CD4-positive, alpha-beta T cell treated with Interleukin-2 at 100 ng/mL for 4 hours (primary cell): ENCODE results near the gene PRRG1.
"Not testable (repeated sequence)": the region's sequence is repeated elsewhere in the genome, so short reads cannot be mapped to it uniquely, and the experiment has no call there.

Experiments used
- DNase-seq: peaks from one replicate; pipeline ENCODE4 v3.0.0-alpha.2; 2020; ENCODE audit warnings: low spot score

The PRRG1 gene

DNA sequence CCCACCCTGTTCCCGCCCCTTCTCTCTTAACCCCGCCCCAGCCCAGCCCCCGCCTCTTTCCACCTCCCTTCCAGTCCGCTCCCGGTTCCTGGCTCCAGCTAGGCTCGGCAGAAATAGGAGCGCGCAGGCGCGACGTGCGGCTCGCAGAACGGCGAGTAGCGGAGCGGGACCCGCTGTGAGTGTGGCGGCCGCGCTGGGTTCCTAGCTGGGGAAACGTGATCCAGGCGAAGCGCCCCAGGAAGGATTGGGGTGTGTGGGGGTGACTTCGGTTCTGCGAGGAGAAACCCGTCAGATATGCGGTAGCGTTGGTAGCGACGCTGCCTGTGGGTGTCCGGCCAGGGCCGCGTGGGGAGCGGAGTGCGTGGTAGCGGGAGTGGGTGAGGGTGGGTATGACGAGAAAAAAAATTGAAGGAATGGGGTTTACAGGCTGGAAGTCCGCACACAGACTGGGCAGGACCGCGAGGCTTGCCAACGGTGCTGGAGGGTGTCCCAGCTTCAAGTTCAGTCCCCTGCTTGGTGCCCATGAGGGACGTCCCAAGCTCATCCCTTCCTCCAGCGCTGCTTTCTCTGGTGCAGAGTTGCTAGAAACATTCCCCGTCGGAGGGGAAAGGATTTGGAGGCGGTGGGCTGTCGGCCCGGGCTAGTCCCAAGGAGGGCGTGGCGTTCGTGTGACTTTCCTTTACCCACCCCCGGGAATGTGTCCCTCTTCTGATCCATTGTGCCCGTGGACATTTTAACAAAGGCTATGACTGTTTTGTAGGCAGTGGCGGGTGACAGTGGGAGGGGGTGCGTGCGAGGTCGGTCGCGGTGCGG, at the start of gene PRRG1:
Gene PRRG1 (plus strand): TSS at position 144 of the 813 bp plus-strand sequence. CDS start 56,886 bp downstream, outside the sequence.
- no peak for DNase-seq

DNA sequence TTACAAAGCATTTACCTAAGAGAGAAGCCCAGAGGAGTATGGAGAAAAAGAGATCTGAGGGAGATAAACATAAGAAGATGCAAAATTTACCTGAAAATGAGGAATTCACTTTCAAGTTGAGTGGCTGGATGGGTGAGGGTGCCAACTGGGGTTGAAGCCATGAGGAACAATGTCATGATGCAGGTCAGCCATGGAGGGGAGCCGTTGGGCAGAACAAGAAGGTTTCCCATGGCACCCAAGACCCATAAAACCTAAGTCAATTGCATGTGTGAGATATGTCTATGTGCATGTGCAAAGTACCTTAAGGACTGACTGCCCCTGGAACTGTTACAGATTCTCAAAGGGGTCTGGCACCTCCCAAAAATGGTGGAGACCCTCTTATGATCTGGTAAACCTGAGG, 46.6 kb upstream of the PRRG1 start:
- DNase-seq: no peak

DNA sequence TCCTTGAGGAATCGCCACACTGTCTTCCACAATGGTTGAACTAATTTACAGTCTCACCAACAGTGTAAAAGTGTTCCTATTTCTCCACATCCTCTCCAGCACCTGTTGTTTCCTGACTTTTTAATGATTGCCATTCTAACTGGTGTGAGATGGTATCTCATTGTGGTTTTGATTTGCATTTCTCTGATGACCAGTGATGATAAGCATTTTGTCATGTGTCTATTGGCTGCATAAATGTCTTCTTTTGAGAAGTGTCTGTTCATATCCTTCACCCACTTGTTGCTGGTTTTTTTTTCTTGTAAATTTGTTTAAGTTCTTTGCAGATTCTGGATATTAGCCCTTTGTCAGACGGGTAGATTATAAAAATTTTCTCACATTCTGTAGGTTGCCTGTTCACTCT, 43.9 kb upstream of the PRRG1 start:
- not testable (repeated sequence) for DNase-seq

DNA sequence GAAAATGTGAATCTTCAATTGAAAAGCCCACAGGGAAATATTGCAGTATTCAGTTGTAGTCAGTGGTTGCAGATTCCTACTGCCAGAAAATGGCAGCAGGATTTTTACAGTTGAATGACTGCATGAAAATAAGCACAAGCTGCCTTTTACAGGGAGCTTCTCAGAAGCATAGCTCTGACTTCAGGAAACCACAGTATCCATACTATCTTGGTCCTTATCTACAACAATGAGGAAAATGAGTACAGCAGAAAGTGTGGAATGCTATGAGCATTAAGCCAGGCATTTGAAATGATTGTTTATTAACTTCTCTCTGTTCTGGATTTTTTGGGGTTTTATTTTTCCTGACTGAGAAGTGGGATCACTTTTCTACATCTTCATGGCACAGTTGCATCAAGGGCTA, 34.6 kb upstream of the PRRG1 start:
- no peak for DNase-seq

DNA sequence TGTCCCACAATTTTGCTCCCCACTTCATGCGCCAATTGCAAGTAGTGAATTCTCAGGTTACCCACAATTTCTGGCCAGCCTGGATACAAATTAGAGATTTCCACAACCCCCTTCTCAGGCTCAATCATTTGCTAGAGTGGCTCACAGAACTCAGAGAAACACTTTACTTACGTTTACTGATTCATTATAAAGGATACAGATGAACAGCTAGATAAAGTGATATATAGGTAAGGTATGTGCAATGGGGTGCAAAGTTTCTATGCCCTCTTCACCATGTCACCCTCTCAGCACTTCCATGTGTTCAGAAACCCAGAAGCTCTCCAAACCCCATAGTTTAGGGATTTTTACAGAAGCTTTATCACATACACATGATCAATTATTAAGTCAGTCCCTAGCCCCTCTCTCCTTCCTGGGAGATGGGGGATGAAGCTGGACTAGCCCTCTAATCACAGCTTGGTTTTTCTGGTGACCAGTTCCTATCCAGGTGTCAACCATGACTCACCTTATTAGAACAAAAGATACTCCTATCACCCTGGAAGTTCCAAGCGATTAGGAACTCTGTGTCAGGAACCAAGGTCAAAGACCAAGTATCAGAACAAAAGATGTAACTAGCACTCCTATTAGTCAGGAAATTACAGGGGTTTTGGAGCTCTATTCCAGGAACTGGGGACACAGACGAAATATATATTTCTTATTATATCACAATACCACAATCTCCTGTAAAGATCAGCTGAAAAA, 33.5 kb upstream of the PRRG1 start:
- no peak for DNase-seq

DNA sequence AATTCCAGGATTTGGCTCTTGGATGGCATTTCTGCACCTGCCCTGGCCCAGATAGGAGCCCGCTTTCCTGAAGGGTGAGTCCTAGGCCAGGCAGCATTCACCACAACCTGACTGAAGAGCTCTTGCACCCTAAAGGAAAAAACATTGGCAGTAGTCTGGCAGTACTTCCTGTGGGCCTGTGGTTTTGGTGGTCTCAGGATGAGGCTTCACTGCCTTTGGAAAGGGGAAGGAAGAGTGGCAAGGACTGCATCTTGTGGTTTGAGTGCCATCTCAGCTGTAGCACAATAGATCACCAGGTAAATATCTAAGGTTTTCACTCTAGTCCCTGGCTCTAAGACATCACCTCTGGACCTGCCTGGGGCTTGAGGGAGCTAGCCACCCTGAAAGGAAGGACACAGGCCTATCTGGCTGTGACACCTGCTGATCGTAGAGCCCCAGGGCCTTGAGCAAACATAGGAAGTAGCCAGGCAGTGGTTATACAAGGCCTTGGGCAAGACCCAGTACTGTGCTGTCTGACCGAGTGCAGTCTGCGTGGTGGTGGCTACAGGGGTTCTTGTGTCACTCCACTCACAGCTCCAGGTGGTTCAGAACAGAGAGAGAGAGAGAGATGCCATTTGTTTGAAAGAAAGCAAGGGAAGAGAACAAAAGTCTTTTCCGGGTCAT, 28.5 kb upstream of the PRRG1 start:
- no peak for DNase-seq

DNA sequence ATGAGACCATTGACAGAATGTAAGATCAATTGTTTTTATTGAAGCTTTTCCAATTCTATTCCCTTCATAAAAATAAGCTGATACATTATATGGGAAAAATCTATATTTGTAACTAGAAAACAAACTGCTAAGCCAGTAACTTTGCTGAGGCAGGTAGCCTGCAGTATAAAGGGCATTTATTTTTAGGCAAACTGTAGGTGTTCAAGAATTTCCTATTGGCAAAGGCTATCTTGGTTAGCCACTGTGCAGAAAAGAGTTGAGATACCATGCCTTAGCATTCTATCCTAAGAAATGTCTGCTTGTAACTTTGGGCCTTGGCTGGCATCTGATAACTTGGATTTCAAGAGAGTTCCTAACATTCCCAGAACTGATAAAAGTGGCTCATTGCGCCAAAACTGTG, 18.5 kb upstream of the PRRG1 start:
- no peak for DNase-seq

DNA sequence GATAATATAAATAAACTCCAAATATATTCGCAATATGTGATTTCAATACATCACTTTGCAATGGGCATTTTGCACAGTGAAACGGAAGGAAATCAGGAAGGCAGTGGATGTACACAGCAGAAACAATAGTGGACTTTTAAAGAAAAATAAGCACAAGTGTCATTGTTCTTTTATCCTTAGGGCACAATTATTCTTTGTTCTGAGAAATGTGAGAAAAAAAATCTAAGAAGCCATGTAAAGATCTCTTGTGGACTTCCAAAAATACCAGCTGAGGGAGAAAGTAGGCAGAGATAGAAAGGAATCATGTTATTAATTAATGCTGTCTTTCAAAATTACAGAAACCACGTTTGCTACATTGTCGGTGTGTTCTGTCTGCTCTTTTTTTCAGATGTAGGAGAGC, 17.6 kb upstream of the PRRG1 start:
- no peak for DNase-seq

DNA sequence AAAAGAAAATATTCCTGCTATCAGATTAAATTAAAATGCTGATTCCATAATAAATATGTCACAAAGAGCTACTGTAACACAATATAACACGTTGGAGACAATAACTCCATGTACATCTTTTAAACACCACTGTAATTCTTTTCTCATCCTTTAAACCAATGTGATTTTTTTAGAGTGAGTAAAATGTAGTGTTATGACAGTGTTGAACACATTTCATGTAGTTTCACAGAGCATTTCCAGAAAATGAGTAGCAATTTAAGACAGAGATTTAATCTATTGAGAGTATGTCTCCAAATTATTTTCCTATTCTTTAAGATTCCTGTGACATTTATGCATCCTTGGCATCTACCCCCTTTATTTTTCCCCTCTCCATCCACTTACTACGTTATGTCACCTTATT, 17.1 kb upstream of the PRRG1 start:
- no peak for DNase-seq

DNA sequence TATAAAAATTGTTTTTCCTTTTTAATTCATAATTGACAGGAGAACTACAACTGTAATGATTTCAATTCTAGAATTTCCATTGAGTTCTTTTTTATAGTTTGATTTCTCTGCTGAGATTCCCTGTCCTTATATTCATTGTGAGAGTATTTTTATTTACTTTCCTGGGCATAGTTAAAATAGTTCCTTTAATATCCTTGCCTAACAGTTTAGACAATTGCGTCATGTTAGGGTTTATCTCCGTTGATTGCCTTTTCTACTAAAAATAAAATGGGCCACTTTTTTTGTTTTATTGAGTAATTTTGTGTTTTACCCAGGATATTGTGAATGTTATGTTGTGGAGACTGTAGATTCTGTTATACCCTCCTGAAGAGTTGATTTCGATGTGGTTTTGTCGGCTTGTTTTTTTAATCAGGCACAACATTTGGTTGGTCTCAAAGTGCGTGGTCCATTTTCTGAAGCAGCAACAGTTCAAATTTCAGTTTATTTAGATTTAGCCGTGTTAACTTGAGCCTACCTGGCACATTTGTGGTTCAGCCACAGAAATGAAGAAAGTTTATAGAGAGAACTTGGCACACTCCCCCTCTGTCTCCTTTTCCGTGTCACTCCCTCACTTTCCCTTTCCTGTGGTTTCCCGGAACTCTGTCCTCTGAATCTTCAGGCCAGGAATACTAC, 16.0 kb upstream of the PRRG1 start:
- no peak for DNase-seq

DNA sequence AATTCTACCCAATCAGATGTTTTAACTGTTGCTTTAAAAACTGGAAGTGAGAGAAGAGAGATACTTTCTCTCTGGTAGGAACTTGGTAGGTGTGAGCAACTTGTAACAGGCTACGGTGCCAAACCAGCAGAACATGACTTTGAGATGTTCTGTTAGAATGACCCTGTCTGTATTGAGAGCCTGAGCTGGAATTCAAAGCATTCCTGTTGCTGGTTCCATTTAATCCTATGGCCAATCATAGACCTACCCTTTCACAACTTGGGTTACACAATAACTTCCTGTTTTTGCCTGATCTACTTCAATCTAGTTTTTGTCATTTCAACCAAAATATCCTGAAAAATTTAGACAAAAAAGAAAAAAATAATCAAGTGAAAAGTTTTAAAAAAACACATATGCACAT, 1.7 kb upstream of the PRRG1 start:
- DNase-seq: no peak

DNA sequence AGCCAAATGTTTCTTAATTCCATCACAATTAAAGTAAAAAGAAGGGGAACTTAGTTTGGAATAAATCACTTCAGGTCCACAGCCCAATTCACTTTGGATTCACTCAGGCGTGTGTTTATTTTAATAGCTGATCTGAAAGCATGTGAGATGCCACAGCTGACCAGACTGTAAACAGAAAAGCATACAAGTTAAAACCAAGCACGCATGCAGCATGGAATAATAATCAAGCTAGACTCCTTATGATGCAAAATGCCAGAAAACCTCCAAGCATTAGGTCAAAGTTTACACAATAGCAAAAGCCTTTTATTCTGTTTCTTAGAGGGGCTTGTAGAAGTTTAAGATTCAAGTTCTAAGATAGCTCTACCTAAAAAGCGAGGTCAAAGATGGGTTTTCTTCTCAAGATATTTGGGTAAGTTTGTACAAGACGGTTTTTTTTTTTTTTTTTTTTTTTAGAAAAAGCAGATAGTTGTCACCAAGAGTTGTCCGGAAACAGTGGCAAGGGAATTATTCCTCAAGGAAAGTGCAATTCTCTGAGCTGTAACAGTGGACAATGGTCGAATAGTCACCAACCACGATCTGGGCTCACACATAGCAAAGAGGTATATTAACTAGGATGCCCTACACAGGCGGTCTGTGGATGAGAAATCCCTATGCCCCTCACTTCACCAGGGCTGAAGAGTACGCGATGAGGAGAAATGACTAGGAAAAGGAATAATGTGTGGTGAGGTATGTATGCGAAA, 763 bp upstream of the PRRG1 start:
- no peak for DNase-seq

DNA sequence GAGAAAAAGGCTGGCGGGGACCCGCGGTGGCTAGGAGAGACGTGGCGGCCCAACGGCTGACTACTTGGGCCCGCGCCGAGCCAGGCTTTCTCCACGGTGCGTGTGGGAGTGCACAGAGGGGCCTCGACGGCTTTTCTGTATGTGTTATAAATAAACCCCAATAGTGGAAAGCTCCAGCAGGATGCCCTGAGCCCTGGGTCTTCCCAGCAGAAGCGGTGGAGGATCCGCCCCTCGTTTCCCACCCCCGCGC, 268 bp upstream of the PRRG1 start:
- DNase-seq: no peak

DNA sequence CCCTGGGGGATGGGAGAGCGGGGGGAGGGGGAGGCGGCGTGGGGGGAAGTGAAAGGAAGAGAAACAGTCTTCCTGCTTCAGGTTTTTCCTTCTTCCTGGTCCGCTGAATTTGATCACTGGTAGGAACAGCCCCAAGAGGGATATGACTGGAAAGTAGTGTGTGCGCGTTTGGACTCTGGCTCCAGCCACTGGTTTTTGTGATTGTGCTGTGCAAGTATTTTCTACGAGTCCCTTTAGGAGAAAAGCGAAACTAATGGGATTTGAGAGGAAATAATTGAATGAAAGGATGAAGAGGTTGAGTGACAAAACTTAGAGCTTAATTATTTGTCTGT, 836 bp downstream of the PRRG1 start:
- no peak for DNase-seq

DNA sequence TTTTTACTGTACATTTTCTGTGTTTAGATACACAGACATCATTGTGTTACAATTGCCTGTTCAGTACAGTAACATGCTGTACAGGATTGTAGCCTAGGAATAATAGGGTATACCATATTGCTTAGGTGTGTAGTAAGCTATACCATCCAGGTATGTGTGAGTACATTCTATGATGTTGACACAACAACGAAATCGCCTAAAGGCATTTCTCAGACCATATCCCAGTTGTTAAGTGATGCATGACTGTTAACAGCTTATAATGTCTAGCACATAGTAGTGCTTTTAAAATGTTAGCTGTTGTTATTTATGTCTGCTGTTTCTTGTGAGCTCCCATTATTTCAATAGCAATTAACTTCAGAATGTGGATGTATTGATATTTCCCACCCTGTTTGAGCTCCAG, 4.5 kb downstream of the PRRG1 start:
- no peak for DNase-seq

DNA sequence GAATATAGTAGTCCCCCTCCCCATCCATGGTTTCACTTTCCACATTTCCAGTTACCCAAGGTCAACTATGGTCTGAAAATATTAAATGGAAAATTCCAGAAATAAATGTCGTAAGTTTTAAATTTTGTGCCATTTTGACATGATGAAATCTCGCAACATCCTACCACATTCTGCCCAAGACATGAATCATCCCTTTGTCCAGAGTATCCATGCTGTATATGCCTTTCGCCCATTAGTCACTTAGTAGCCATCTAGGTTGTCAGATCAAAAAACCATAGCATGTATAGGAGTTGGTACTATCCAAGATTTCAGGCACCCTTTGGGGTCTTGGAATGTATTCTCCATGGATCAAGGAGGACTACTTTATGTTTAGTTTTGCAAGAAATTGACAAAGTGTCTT, 8.3 kb downstream of the PRRG1 start:
- no peak for DNase-seq

DNA sequence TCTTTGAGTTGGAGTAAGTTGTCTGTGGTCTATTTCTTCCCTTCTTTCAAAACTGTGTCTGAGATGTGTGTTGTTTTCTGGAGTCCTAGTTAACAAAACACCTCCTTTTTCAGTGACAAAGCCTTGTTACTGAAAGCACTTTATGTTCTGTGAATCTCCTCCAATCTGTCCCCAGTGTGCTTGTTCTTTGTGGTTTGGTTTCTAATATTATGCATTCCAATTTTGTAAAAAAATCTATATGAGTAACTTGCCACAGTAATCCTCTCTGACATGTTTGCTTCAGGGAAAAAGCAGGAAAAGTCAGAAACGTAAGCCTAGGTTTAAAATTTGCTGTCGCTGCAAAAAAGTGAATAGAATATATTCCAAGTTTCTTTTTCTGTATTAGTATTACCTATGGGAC, 12.4 kb downstream of the PRRG1 start:
- DNase-seq: no peak

DNA sequence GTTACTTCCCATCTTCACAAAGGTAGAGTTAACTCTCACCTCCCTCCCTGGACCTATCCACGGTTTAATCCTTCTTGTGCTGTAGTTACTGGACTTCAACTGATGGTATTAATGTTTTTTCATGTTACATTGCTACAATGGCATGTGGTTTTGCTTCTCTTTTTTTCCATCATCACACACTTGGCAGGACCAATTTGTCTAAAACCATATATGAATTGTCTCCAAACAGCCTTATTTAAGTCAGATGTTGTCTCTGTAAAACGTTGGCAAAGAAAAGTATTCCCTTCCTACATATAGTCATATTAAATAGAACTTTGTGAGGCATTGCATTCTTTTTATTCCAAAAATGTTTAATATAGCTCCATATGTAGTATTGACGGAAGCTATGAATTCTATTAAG, 15.5 kb downstream of the PRRG1 start:
- DNase-seq: no peak

DNA sequence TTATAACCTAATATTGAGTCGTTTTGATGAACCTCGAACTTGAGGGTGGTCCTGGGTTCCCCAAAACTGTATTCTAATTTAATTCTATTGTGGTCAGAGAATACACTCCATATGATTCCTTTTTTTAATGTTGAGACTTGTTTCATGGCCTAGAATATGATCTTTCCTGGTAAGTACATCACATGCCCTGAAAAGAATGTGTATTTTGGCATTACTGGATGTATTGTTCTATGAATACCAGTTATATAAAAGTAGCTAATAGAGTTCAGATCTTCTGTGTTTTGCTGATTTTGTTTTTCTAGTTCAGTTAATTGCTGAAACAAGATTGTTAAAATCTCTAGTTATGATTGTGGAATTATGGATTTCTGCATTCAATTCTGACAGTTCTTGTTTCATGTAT, 18.8 kb downstream of the PRRG1 start:
- DNase-seq: no peak

DNA sequence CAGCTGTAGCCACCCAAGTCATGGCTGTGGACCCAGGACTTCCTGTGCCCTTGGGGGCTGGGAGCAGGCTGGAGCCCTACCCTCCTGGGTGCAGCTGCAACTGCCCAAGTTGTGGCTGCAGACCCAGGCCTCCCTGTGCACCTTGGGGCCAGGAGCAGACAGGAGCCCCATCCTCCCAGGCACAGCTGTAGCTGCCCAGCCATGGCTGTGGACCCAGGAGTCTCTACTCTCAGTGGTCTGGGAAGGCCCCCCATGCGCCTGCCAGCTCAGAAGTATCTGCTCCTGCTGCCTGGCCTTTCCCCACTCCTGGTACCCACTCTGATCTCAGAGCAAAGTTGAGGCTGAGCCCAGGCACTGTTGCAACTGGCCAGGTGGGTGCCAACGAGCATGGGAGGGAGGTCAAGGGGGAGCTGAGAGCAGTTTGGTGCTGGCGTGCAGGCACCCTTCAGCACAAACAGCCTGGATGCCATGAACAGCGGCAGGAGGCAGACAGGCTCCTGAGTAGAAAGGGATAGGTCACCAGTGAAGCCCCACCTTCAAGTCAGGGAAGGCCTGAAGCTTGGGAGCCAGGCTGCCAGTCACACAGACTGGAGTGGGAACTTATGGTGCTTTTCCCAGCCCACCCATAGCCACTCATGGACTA, 21.5 kb downstream of the PRRG1 start:
- no peak for DNase-seq

DNA sequence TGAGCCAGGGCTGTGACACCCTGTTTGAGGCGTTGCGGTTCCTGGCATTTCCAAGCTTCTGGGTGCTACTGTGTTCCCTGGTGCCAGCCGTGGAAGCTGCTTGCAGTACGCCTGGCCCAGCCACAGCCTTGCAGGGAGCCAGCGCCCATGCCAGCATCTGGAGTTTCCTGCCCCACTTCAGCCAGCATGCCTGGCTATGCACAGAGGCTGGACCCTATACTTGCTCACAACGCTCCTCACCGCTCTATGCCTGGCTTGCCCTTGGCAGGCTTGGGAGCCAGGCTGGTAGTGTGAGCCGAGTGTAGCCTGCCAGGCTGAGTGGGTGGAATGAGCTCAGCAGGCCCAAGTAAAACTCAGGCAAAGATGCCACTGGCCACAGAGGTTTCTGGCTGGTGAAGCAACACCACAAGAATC, 22.4 kb downstream of the PRRG1 start:
- no peak for DNase-seq

DNA sequence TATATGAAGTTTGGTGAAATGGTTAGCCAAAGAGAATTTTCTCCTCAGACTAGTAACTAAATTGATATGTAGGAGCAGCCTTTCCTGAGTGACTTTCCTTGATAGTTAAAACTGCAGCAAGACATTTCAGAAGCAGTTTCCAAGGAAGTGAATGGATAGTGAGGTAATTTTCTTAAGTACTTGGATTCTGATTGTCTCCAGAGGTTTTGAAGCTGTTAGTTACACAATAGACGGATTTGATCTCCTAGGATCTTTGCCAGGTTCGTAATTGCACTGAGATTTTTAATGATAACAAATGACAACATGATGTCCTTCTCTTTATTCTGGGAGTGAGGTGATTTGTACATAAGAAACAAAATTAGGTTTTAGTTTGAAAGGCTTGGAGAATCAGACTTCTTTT, 29.2 kb downstream of the PRRG1 start:
- DNase-seq: no peak
